ENCODE results near the gene ALDH1B1.

The ALDH1B1 gene

GRCh38 chr9:38445154-38446043 is 52.9 kb downstream of the ALDH1B1 start:
- no peak for TF ChIP-seq CTCF (IDR thresholded peaks at IDR 0.05; ENCODE audit: control extremely low read depth, extremely low read depth, low read depth, missing control alignments)
- peak; percentile 68 for DNase-seq (ENCODE audit: extremely low spot score)
- ChIA-PET POLR2A (no interaction called here), CTCF (interaction anchor here (1.4 to 1.6 kb wide), 2 partner anchors 12 to 28 kb away, joined by 3 read pairs; no protein-coding TSS in a partner anchor)

DNA sequence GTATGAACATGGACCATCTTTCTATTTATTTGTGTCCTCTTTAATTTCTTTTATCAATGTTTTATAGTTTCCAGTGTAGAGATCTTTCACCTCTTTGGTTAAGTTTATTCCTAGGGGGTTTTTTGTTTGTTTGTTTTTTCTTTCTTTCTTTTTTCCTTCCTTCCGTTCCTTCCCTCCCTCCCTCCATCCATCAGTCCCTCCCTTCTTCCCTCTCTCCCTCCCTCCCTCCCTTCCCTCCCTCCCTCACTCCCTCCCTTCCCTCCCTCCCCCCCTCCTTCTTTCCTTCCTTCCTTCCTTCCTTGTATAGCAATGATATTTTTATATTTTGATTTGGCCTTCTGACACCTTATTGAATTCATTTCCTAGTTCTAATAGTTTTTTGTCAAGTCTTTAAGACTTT is 55.2 kb downstream of the ALDH1B1 start:
- no peak for DNase-seq (ENCODE audit: extremely low spot score)
- ChIA-PET POLR2A (no interaction called here), CTCF (no interaction called here)
- TF ChIP-seq CTCF (IDR thresholded peaks at IDR 0.05; ENCODE audit: control extremely low read depth, extremely low read depth, low read depth, missing control alignments): no peak
